Measurements from ENCODE around the gene SLC4A1AP.
"Not testable (repeated sequence)": the region's sequence is repeated elsewhere in the genome, so short reads cannot be mapped to it uniquely, and the experiment has no call there.

Gene SLC4A1AP

GRCh38 chr2:27663285-27664153 lies at the start of gene SLC4A1AP, which contains the start of gene SUPT7L:
Gene SLC4A1AP, plus strand, starts transcription at chr2:27663889. Its CDS starts 26 bp downstream, at chr2:27663915.
Gene SUPT7L, minus strand, starts transcription at chr2:27663614. Its CDS starts 1,422 bp downstream, at chr2:27662192.
- DNase-seq = peak; percentile 84

GRCh38 chr2:27613985-27614384 lies 49.7 kb upstream of the SLC4A1AP start:
- no peak for DNase-seq

- peak; percentile 4 for DNase-seq
These were observed 48.4 kb upstream of the SLC4A1AP start for GRCh38 chr2:27615316-27615715.

- no peak for DNase-seq
These were observed 42.2 kb upstream of the SLC4A1AP start for GRCh38 chr2:27621524-27621923.

- DNase-seq = no peak
These were observed 40.7 kb upstream of the SLC4A1AP start for GRCh38 chr2:27622921-27623384.

GRCh38 chr2:27624943-27625342 lies 38.7 kb upstream of the SLC4A1AP start:
- no peak for DNase-seq

- DNase-seq = not testable (repeated sequence)
These were observed 37.4 kb upstream of the SLC4A1AP start for GRCh38 chr2:27626323-27626722.

- DNase-seq = not testable (repeated sequence)
These were observed 36.8 kb upstream of the SLC4A1AP start for GRCh38 chr2:27626921-27627320.

GRCh38 chr2:27627963-27628766 lies 35.5 kb upstream of the SLC4A1AP start:
- DNase-seq = peak; percentile 14

GRCh38 chr2:27628767-27629709 lies 34.7 kb upstream of the SLC4A1AP start, which contains the start of the genes CCDC121 and GPN1:
Gene CCDC121, minus strand, starts transcription at chr2:27629012. Its CDS starts 1,213 bp downstream, at chr2:27627799.
Gene GPN1, plus strand, starts transcription at chr2:27629050. Its CDS starts 9 bp downstream, at chr2:27629059.
- peak; percentile 88 for DNase-seq

- not testable (repeated sequence) for DNase-seq
These were observed 33.4 kb upstream of the SLC4A1AP start for GRCh38 chr2:27630257-27630656.

- no peak for DNase-seq
These were observed 29.4 kb upstream of the SLC4A1AP start for GRCh38 chr2:27634291-27634690.

GRCh38 chr2:27636766-27637165 lies 26.9 kb upstream of the SLC4A1AP start:
- no peak for DNase-seq

GRCh38 chr2:27638037-27638637 lies 25.6 kb upstream of the SLC4A1AP start:
- no peak for DNase-seq

- no peak for DNase-seq
These were observed 25.0 kb upstream of the SLC4A1AP start for GRCh38 chr2:27638709-27639108.

- DNase-seq = no peak
These were observed 22.9 kb upstream of the SLC4A1AP start for GRCh38 chr2:27640722-27641245.

- no peak for DNase-seq
These were observed 18.5 kb upstream of the SLC4A1AP start for GRCh38 chr2:27645197-27645596.

GRCh38 chr2:27647289-27647688 lies 16.4 kb upstream of the SLC4A1AP start:
- no peak for DNase-seq

GRCh38 chr2:27647737-27648136 lies 16.0 kb upstream of the SLC4A1AP start:
- DNase-seq = no peak

GRCh38 chr2:27651056-27651455 lies 12.6 kb upstream of the SLC4A1AP start:
- DNase-seq = no peak

- DNase-seq = no peak
These were observed 11.3 kb upstream of the SLC4A1AP start for GRCh38 chr2:27652341-27652740.

All from NCI-H69 (cell line).